ENCODE data around the gene NOBOX.

Gene NOBOX

GRCh38 chr7:144415858-144416257 lies 12.4 kb upstream of the NOBOX start:
- Histone ChIP-seq H3K4me1 (ENCODE audit: control insufficient read depth, insufficient read depth, low read length) (no peaks in the 10 kb centered on the region), H3K9me3 (ENCODE audit: control insufficient read depth, insufficient read depth, low read length) (no peaks in the 10 kb centered on the region), H3K27me3 (ENCODE audit: control insufficient read depth, insufficient read depth, low read length) (no peaks in the 10 kb centered on the region)

GRCh38 chr7:144414815-144415214 lies 11.3 kb upstream of the NOBOX start:
- Histone ChIP-seq H3K36me3 (ENCODE audit: control insufficient read depth, insufficient read depth, low read length) (peaks cover 2% of the 10 kb centered on the region; the same call in 1 of the 2 replicates), H3K4me3 (ENCODE audit: low read length) (no peak overlapping the region), H3K27me3 (ENCODE audit: control insufficient read depth, insufficient read depth, low read length) (no peaks in the 10 kb centered on the region), H3K9me3 (ENCODE audit: control insufficient read depth, insufficient read depth, low read length) (no peaks in the 10 kb centered on the region), H3K27ac (ENCODE audit: low read length) (no peak overlapping the region), H3K4me1 (ENCODE audit: control insufficient read depth, insufficient read depth, low read length) (no peaks in the 10 kb centered on the region)
- no peak for DNase-seq (ENCODE audit: low read depth, low spot score)
- WGBS (ENCODE audit: insufficient coverage, insufficient read length): no CpG with 5 or more reads among the region's 3 CpGs

More at GRCh38 chr7:144415858-144416257, 12.4 kb upstream of the NOBOX start:
- no peak for DNase-seq (ENCODE audit: low read depth, low spot score)
- Histone ChIP-seq H3K36me3 (ENCODE audit: control insufficient read depth, insufficient read depth, low read length) (peaks cover 2% of the 10 kb centered on the region; the same call in 1 of the 2 replicates), H3K27ac (ENCODE audit: low read length) (no peak overlapping the region), H3K4me3 (ENCODE audit: low read length) (no peak overlapping the region)

- no peak overlapping the region for H3K4me3 ChIP-seq (ENCODE audit: low read length)
- no peak overlapping the region for H3K27ac ChIP-seq (ENCODE audit: low read length)
- H3K4me1 ChIP-seq (ENCODE audit: control insufficient read depth, insufficient read depth, low read length): no peaks in the 10 kb centered on the region
- H3K36me3 ChIP-seq (ENCODE audit: control insufficient read depth, insufficient read depth, low read length): no peaks in the 10 kb centered on the region
- H3K9me3 ChIP-seq (ENCODE audit: control insufficient read depth, insufficient read depth, low read length): no peaks in the 10 kb centered on the region
- H3K27me3 ChIP-seq (ENCODE audit: control insufficient read depth, insufficient read depth, low read length): no peaks in the 10 kb centered on the region
- no peak for DNase-seq (ENCODE audit: low read depth, low spot score)
- WGBS (ENCODE audit: insufficient coverage, insufficient read length): no CpG with 5 or more reads among the region's 4 CpGs
Observed at GRCh38 chr7:144410441-144410840, 6.9 kb upstream of the NOBOX start.

- no peaks in the 10 kb centered on the region for H3K36me3 ChIP-seq (ENCODE audit: control insufficient read depth, insufficient read depth, low read length)
- WGBS (ENCODE audit: insufficient coverage, insufficient read length): no CpG with 5 or more reads among the region's 3 CpGs
- H3K27me3 ChIP-seq (ENCODE audit: control insufficient read depth, insufficient read depth, low read length): no peaks in the 10 kb centered on the region
- H3K9me3 ChIP-seq (ENCODE audit: control insufficient read depth, insufficient read depth, low read length): no peaks in the 10 kb centered on the region
- H3K27ac ChIP-seq (ENCODE audit: low read length): no peak overlapping the region
- H3K4me3 ChIP-seq (ENCODE audit: low read length): no peak overlapping the region
- no peak for DNase-seq (ENCODE audit: low read depth, low spot score)
- H3K4me1 ChIP-seq (ENCODE audit: control insufficient read depth, insufficient read depth, low read length): no peaks in the 10 kb centered on the region
Observed at GRCh38 chr7:144408121-144408520, 4.6 kb upstream of the NOBOX start.

- H3K27me3 ChIP-seq (ENCODE audit: control insufficient read depth, insufficient read depth, low read length): no peaks in the 10 kb centered on the region
- no peaks in the 10 kb centered on the region for H3K36me3 ChIP-seq (ENCODE audit: control insufficient read depth, insufficient read depth, low read length)
- no peaks in the 10 kb centered on the region for H3K4me1 ChIP-seq (ENCODE audit: control insufficient read depth, insufficient read depth, low read length)
- H3K9me3 ChIP-seq (ENCODE audit: control insufficient read depth, insufficient read depth, low read length): no peaks in the 10 kb centered on the region
- no peak overlapping the region for H3K27ac ChIP-seq (ENCODE audit: low read length)
- no CpG with 5 or more reads among the region's 12 CpGs for WGBS (ENCODE audit: insufficient coverage, insufficient read length)
- DNase-seq (ENCODE audit: low read depth, low spot score): no peak
- no peak overlapping the region for H3K4me3 ChIP-seq (ENCODE audit: low read length)
Observed at GRCh38 chr7:144407266-144407931, 3.9 kb upstream of the NOBOX start.

- Histone ChIP-seq H3K9me3 (ENCODE audit: control insufficient read depth, insufficient read depth, low read length) (no peaks in the 10 kb centered on the region), H3K4me3 (ENCODE audit: low read length) (no peak overlapping the region), H3K4me1 (ENCODE audit: control insufficient read depth, insufficient read depth, low read length) (no peaks in the 10 kb centered on the region), H3K36me3 (ENCODE audit: control insufficient read depth, insufficient read depth, low read length) (no peaks in the 10 kb centered on the region), H3K27ac (ENCODE audit: low read length) (no peak overlapping the region), H3K27me3 (ENCODE audit: control insufficient read depth, insufficient read depth, low read length) (no peaks in the 10 kb centered on the region)
- no peak for DNase-seq (ENCODE audit: low read depth, low spot score)
- no CpG with 5 or more reads among the region's 4 CpGs for WGBS (ENCODE audit: insufficient coverage, insufficient read length)
Observed at GRCh38 chr7:144404946-144405345, 1.5 kb upstream of the NOBOX start.

- Histone ChIP-seq H3K4me1 (ENCODE audit: control insufficient read depth, insufficient read depth, low read length) (no peaks in the 10 kb centered on the region), H3K27ac (ENCODE audit: low read length) (no peak overlapping the region), H3K27me3 (ENCODE audit: control insufficient read depth, insufficient read depth, low read length) (no peaks in the 10 kb centered on the region), H3K4me3 (ENCODE audit: low read length) (no peak overlapping the region), H3K9me3 (ENCODE audit: control insufficient read depth, insufficient read depth, low read length) (no peaks in the 10 kb centered on the region), H3K36me3 (ENCODE audit: control insufficient read depth, insufficient read depth, low read length) (no peaks in the 10 kb centered on the region)
- no peak for DNase-seq (ENCODE audit: low read depth, low spot score)
- WGBS (ENCODE audit: insufficient coverage, insufficient read length): no CpG with 5 or more reads among the region's 11 CpGs
Observed at GRCh38 chr7:144403102-144403501, 391 bp downstream of the NOBOX start.

GRCh38 chr7:144401490-144401889 lies 2.0 kb downstream of the NOBOX start:
- Histone ChIP-seq H3K4me1 (ENCODE audit: control insufficient read depth, insufficient read depth, low read length) (no peaks in the 10 kb centered on the region), H3K36me3 (ENCODE audit: control insufficient read depth, insufficient read depth, low read length) (no peaks in the 10 kb centered on the region), H3K27ac (ENCODE audit: low read length) (no peak overlapping the region), H3K4me3 (ENCODE audit: low read length) (no peak overlapping the region), H3K27me3 (ENCODE audit: control insufficient read depth, insufficient read depth, low read length) (no peaks in the 10 kb centered on the region), H3K9me3 (ENCODE audit: control insufficient read depth, insufficient read depth, low read length) (no peaks in the 10 kb centered on the region)
- no CpG with 5 or more reads among the region's 5 CpGs for WGBS (ENCODE audit: insufficient coverage, insufficient read length)
- no peak for DNase-seq (ENCODE audit: low read depth, low spot score)

- no peaks in the 10 kb centered on the region for H3K9me3 ChIP-seq (ENCODE audit: control insufficient read depth, insufficient read depth, low read length)
- DNase-seq (ENCODE audit: low read depth, low spot score): no peak
- no CpG with 5 or more reads among the region's 11 CpGs for WGBS (ENCODE audit: insufficient coverage, insufficient read length)
- no peaks in the 10 kb centered on the region for H3K4me1 ChIP-seq (ENCODE audit: control insufficient read depth, insufficient read depth, low read length)
- H3K4me3 ChIP-seq (ENCODE audit: low read length): no peak overlapping the region
- H3K36me3 ChIP-seq (ENCODE audit: control insufficient read depth, insufficient read depth, low read length): no peaks in the 10 kb centered on the region
- H3K27ac ChIP-seq (ENCODE audit: low read length): no peak overlapping the region
- no peaks in the 10 kb centered on the region for H3K27me3 ChIP-seq (ENCODE audit: control insufficient read depth, insufficient read depth, low read length)
Observed at GRCh38 chr7:144399946-144400345, 3.5 kb downstream of the NOBOX start.

- H3K27ac ChIP-seq (ENCODE audit: low read length): no peak overlapping the region
- no peak for DNase-seq (ENCODE audit: low read depth, low spot score)
- no peaks in the 10 kb centered on the region for H3K4me1 ChIP-seq (ENCODE audit: control insufficient read depth, insufficient read depth, low read length)
- no CpG with 5 or more reads among the region's 6 CpGs for WGBS (ENCODE audit: insufficient coverage, insufficient read length)
- no peaks in the 10 kb centered on the region for H3K36me3 ChIP-seq (ENCODE audit: control insufficient read depth, insufficient read depth, low read length)
- no peaks in the 10 kb centered on the region for H3K27me3 ChIP-seq (ENCODE audit: control insufficient read depth, insufficient read depth, low read length)
- no peak overlapping the region for H3K4me3 ChIP-seq (ENCODE audit: low read length)
- H3K9me3 ChIP-seq (ENCODE audit: control insufficient read depth, insufficient read depth, low read length): no peaks in the 10 kb centered on the region
Observed at GRCh38 chr7:144398911-144399310, 4.6 kb downstream of the NOBOX start.

- DNase-seq (ENCODE audit: low read depth, low spot score): no peak
- Histone ChIP-seq H3K9me3 (ENCODE audit: control insufficient read depth, insufficient read depth, low read length) (no peaks in the 10 kb centered on the region), H3K27me3 (ENCODE audit: control insufficient read depth, insufficient read depth, low read length) (no peaks in the 10 kb centered on the region), H3K4me3 (ENCODE audit: low read length) (no peak overlapping the region), H3K4me1 (ENCODE audit: control insufficient read depth, insufficient read depth, low read length) (no peaks in the 10 kb centered on the region), H3K27ac (ENCODE audit: low read length) (no peak overlapping the region), H3K36me3 (ENCODE audit: control insufficient read depth, insufficient read depth, low read length) (no peaks in the 10 kb centered on the region)
- no CpG with 5 or more reads among the region's 9 CpGs for WGBS (ENCODE audit: insufficient coverage, insufficient read length)
Observed at GRCh38 chr7:144398291-144398690, 5.2 kb downstream of the NOBOX start.
